Adrenal gland (tissue), 12 donors: ENCODE data around the gene CIAPIN1. TPM values are rescaled to one million over a fixed set of nuclear protein-coding genes. Genes with fewer than 3 reads are reported as not detected.
A peak's percentile ranks its signal among the peaks of the same experiment; 100 is the strongest.

Experiments
- DNase-seq, 7 donors: peaks; one replicate each; pipeline ENCODE4 v3.0.0-alpha.2; 2019 to 2020
- H3K27ac ChIP-seq, 5 donors: fragments of 200-600 bp; sonication (generic) in 4 of 5; 1 replicate in 3 of 5; 2 replicates in 2 of 5; pipeline versions ENCODE4 v1.5.1 to v1.8.0; 2016 to 2020; ENCODE audit warnings: mild to moderate bottlenecking in 1 of 5
- H3K27me3 ChIP-seq: fragments of 200-600 bp; 2 replicates; pipeline ENCODE4 v1.8.0; 2021
- H3K36me3 ChIP-seq, 2 donors: fragments of 200-600 bp; replicated peaks in 1 of 2; 1 replicate in 1 of 2; 2 replicates in 1 of 2; pipeline versions ENCODE4 v1.5.1 to v1.8.0; 2018 to 2022
- H3K4me1 ChIP-seq, 2 donors: fragments of 200-600 bp; replicated peaks in 1 of 2; 1 replicate in 1 of 2; 2 replicates in 1 of 2; pipeline versions ENCODE4 v1.5.1 to v1.8.0; 2018 to 2021
- H3K4me3 ChIP-seq, 4 donors: fragments of 200-600 bp; sonication (generic) in 3 of 4; one replicate each; pipeline ENCODE4 v1.5.1; 2016 to 2018
- H3K9me3 ChIP-seq, 3 donors: fragments of 200-600 bp; sonication (generic) in 1 of 3; replicated peaks in 1 of 3; 1 replicate in 2 of 3; 2 replicates in 1 of 3; pipeline versions ENCODE4 v1.5.1 to v1.8.0; 2016 to 2021
- CTCF ChIP-seq, 6 experiments: fragments of 450-650 bp in 4 of 6; fragments of 200-600 bp in 2 of 6; sonication (generic) in 1 of 6; IDR thresholded peaks; 1 replicate in 5 of 6; 2 replicates in 1 of 6; pipeline versions ENCODE4 v1.5.1 to v1.8.0; 2016 to 2021; ENCODE audit warnings: antibody characterized with exemption in 6 of 6, mild to moderate bottlenecking in 2 of 6, moderate library complexity in 1 of 6
- POLR2A ChIP-seq, 2 donors: fragments of 450-650 bp; IDR thresholded peaks; one replicate each; pipeline ENCODE4 v1.6.1; 2017; ENCODE audit warnings: antibody characterized with exemption in 2 of 2, mild to moderate bottlenecking in 2 of 2, moderate library complexity in 1 of 2
- WGBS, 4 donors: extraction: QIAGEN DNeasy Blood & Tissue Kit in 2 of 4; methylation state at CpG; one replicate each; pipeline versions ENCODE4 v1.1.5 to v1.1.7; 2013 to 2017; 5-methylcytosine and 5-hydroxymethylcytosine counted together
- intact Hi-C, 2 donors: fragments of 100-400 bp; cut with DNase I; formaldehyde crosslinking; loops; one replicate each; pipeline versions ENCODE4 v1.14.1 to v1.15.0; 2022 to 2023
- polyA plus RNA-seq, 3 donors: library from polyadenylated mRNA; stranded (reverse); fragments of 200-250 nt in 2 of 3; fragments of 350-450 nt in 1 of 3; fragmentation: Illumina TruSeq in 1 of 3; extraction: RNeasy Lipid Tissue Mini Kit (QIAGEN cat#74804) in 1 of 3; gene quantifications; one replicate each; pipeline ENCODE4 v1.2.3, GENCODE V29; 2013 to 2014
- total RNA-seq, 9 donors: library from RNA; depleted of rRNA in 4 of 9; stranded (reverse); fragments of >200 nt in 4 of 9; fragments of 120-200 nt in 1 of 9; fragmentation: NEBNext Ultra II Directional in 1 of 9; extraction: Animal tissue kit (Norgen Biotek cat#: 25700) in 1 of 9; gene quantifications; one replicate each; pipeline versions ENCODE4 v1.1.0 to v1.2.4, GENCODE V29; 2013 to 2023
- donor health status: healthy with polysubstance abuse.
- donor health status: Bipolar disorder and iron deficiency.
- donor health status: DM: yes; HTN: yes; CAD: no.
- donor health status: DM: no; HTN: no; CAD: no.
- donor health status: DM: no; HTN: no; CAD: no.
- donor health status: DM: yes; HTN: yes; CAD: no.

The CIAPIN1 gene
- total and polyA plus RNA-seq, 12 donors, result 15.8 to 155 (median 50.7) TPM

GRCh38 chr16:57484515-57485005 lies 37.4 kb upstream of the CIAPIN1 start:
- no peak for DNase-seq
- H3K9me3 ChIP-seq, result no peaks in the 10 kb centered on the region
- WGBS, 4 donors, result 91 to 97% (median 95%) methylated on average over 7 to 8 of the region's 8 CpGs
- H3K4me3 ChIP-seq, result no peak overlapping the region
- no peaks in the 10 kb centered on the region for H3K36me3 ChIP-seq
- no peaks in the 10 kb centered on the region for H3K27me3 ChIP-seq
- peak overlapping the region in 1 of 5 donors; percentile 74 for H3K27ac ChIP-seq
- intact Hi-C loops, result no loop called here
- H3K4me1 ChIP-seq, result peaks cover 4 to 39% of the 10 kb centered on the region in 2 donors
- TF ChIP-seq CTCF (IDR thresholded peaks at IDR 0.05) (no peak), POLR2A (IDR thresholded peaks at IDR 0.05) (no peak)

- Histone ChIP-seq H3K9me3 (no peaks in the 10 kb centered on the region), H3K27me3 (no peaks in the 10 kb centered on the region), H3K36me3 (no peaks in the 10 kb centered on the region), H3K27ac (peak overlapping the region in 1 of 5 donors; percentile 34), H3K4me1 (peaks cover 4 to 46% of the 10 kb centered on the region in 2 donors), H3K4me3 (no peak overlapping the region)
- intact Hi-C loops, result no loop called here
- DNase-seq, result peak in 1 of 7 donors; percentile 82
- 78 to 85% (median 79%) methylated on average over 8 to 19 of the region's 19 CpGs for WGBS, 4 donors
- TF ChIP-seq CTCF (IDR thresholded peaks at IDR 0.05) (no peak), POLR2A (IDR thresholded peaks at IDR 0.05) (no peak)
These were observed 36.7 kb upstream of the CIAPIN1 start for GRCh38 chr16:57483725-57484514.

DNA sequence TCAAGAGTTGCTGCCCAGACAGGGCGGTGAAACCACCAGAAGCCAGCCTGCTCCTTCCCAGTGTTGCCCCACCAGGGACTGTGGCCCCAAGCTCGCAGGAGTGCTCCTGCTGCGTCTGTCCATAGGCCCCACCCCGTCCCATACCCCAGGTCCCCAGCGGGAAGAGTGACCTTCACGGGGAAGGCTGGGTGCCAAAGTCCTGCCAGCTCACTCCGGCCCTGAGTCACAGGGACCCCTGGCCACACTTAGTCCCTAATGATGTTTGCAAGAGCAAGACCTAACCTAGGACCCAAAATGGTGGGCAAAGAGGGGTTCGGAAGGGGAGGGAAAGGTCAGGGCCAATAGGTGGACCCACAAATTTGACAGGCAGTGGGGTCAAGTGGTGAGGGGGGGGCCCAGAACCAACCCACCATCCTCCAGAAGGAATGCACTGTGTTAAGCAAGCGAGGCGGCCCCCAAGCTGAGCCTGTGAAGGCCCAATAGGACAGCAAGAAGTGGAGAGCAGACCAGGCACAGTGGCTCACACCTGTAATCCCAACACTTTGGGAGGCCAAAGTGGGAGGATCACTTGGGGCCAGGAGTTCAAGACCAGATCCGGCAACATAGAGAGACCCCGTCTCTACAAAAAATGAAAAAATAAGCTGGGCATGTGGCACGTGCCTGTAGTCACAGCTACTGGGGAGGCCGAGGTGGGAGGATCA lies 35.8 kb upstream of the CIAPIN1 start:
- Histone ChIP-seq H3K4me1 (peaks cover 4 to 47% of the 10 kb centered on the region in 2 donors), H3K9me3 (no peaks in the 10 kb centered on the region), H3K27ac (no peak overlapping the region), H3K4me3 (no peak overlapping the region), H3K27me3 (no peaks in the 10 kb centered on the region), H3K36me3 (no peaks in the 10 kb centered on the region)
- TF ChIP-seq CTCF (IDR thresholded peaks at IDR 0.05) (no peak), POLR2A (IDR thresholded peaks at IDR 0.05) (no peak)
- intact Hi-C loops, result no loop called here
- DNase-seq, result peak in 5 of 7 donors; percentile 44 to 72 (median 69)
- WGBS, 4 donors, result 59 to 84% (median 68%) methylated on average over 9 to 14 of the region's 14 CpGs

- DNase-seq, result no peak
- no peaks in the 10 kb centered on the region for H3K9me3 ChIP-seq
- WGBS, 4 donors, result 93 to 94% (median 93%) methylated on average over 2 to 4 of the region's 4 CpGs
- H3K27me3 ChIP-seq, result no peaks in the 10 kb centered on the region
- peak overlapping the region in 1 of 5 donors; percentile 85 for H3K27ac ChIP-seq
- intact Hi-C loops, result no loop called here
- no peak for TF ChIP-seq POLR2A (IDR thresholded peaks at IDR 0.05)
- no peak for TF ChIP-seq CTCF (IDR thresholded peaks at IDR 0.05)
- no peaks in the 10 kb centered on the region for H3K36me3 ChIP-seq
- no peak overlapping the region for H3K4me3 ChIP-seq
- peaks cover 0 to 41% of the 10 kb centered on the region in 2 donors for H3K4me1 ChIP-seq
These were observed 34.2 kb upstream of the CIAPIN1 start for GRCh38 chr16:57481421-57481820.
